Heart left ventricle (tissue), 16 donors: ENCODE results near the gene GPATCH1. TPM values are rescaled to one million over a fixed set of nuclear protein-coding genes. Genes with fewer than 3 reads are reported as not detected.

Experiments
- ATAC-seq, 4 donors: fragments of 200-7000 bp; cut with Tn5 transposase; one replicate each; pipeline ENCODE4 v1.9.1; 2020 to 2022; ENCODE audit warnings: moderate library complexity in 4 of 4, mild to moderate bottlenecking in 3 of 4, moderate number of reproducible peaks in 1 of 4
- DNase-seq, 5 donors: peaks; one replicate each; pipeline ENCODE4 v3.0.0-alpha.2; 2020
- H3K27ac ChIP-seq, 12 donors: fragments of 200-600 bp; sonication (generic) in 4 of 12; one replicate each; pipeline versions ENCODE4 v1.5.0 to v1.8.0; 2016 to 2022; ENCODE audit warnings: mild to moderate bottlenecking in 2 of 12
- H3K27me3 ChIP-seq, 9 donors: fragments of 200-600 bp; sonication (generic) in 2 of 9; one replicate each; pipeline versions ENCODE4 v1.5.1 to v1.8.0; 2016 to 2022; ENCODE audit warnings: mild to moderate bottlenecking in 3 of 9
- H3K36me3 ChIP-seq, 9 donors: fragments of 200-600 bp; sonication (generic) in 2 of 9; one replicate each; pipeline versions ENCODE4 v1.5.0 to v1.8.0; 2018 to 2022; ENCODE audit warnings: mild to moderate bottlenecking in 2 of 9
- H3K4me1 ChIP-seq, 12 donors: fragments of 200-600 bp; sonication (generic) in 4 of 12; one replicate each; pipeline versions ENCODE4 v1.5.0 to v1.8.0; 2016 to 2022; ENCODE audit warnings: mild to moderate bottlenecking in 3 of 12
- H3K4me3 ChIP-seq, 12 donors: fragments of 200-600 bp; sonication (generic) in 4 of 12; one replicate each; pipeline versions ENCODE4 v1.5.0 to v1.8.0; 2017 to 2022; ENCODE audit warnings: mild to moderate bottlenecking in 9 of 12, moderate library complexity in 4 of 12
- H3K9me3 ChIP-seq, 12 donors: fragments of 200-600 bp; sonication (generic) in 4 of 12; one replicate each; pipeline versions ENCODE4 v1.5.0 to v1.8.0; 2016 to 2022; ENCODE audit warnings: mild to moderate bottlenecking in 1 of 12
- POLR2A ChIP-seq, 2 donors: fragments of 450-650 bp; IDR thresholded peaks; one replicate each; pipeline ENCODE4 v1.6.1; 2017; ENCODE audit warnings: antibody characterized with exemption in 2 of 2, mild to moderate bottlenecking in 2 of 2, moderate library complexity in 2 of 2
- WGBS, 4 donors: extraction: QIAGEN DNeasy Blood & Tissue Kit in 2 of 4; methylation state at CpG; one replicate each; pipeline versions ENCODE4 v1.1.5 to v1.1.7; 2013 to 2018; 5-methylcytosine and 5-hydroxymethylcytosine counted together
- intact Hi-C, 10 donors: fragments of 100-400 bp; cut with DNase I; formaldehyde crosslinking; loops; one replicate each; pipeline versions ENCODE4 v1.11.1 to v1.14.2; 2022
- polyA plus RNA-seq, 2 donors: library from polyadenylated mRNA; stranded (reverse); fragments of 200-250 nt; gene quantifications; one replicate each; pipeline ENCODE4 v1.2.3, GENCODE V29; 2013
- total RNA-seq, 9 donors: library from RNA; depleted of rRNA in 2 of 9; stranded (reverse); fragments of >200 nt in 2 of 9; fragmentation: NEBNext Ultra II Directional in 3 of 9; extraction: Animal tissue kit (Norgen Biotek cat#: 25700) in 3 of 9; gene quantifications; one replicate each; pipeline versions ENCODE4 v1.1.0 to v1.2.4, GENCODE V29; 2016 to 2023
- TF ChIP-seq, protein P1 (sequence below), 12 donors: fragments of 200-600 bp; sonication (generic) in 4 of 12; IDR thresholded peaks; one replicate each; pipeline versions ENCODE4 v1.5.0 to v1.8.0; 2018 to 2022; ENCODE audit warnings: antibody characterized with exemption in 12 of 12, mild to moderate bottlenecking in 5 of 12
- donor health status: ischemic (EF 13 %, LVEDD 7.1; RV severe dilation, severe dysfunction).
- donor health status: healthy with polysubstance abuse.
- donor health status: DM: no; HTN: yes; CAD: no.
- donor health status: DM: no; HTN: no; CAD: no.
- donor health status: ischemic (EF 25% LVEDD 6.9; RV normal size, moderate dysfunction).
- donor health status: ischemic (EF 25% LVEDD 5.7; RV mildly dilated, moderate dysfunction).
- donor health status: healthy.
- donor health status: DM: yes; HTN: yes; CAD: no.
- donor health status: ischemic (EF 35%, LVEDD 5.7; RV mildly dilated, moderate dysfunction).
- donor health status: nonischemic (EF 11% LVEDD 7.7; RV severe dilation, severe dysfunction).
- donor health status: DM: yes; HTN: yes; CAD: no.
- donor health status: PGD.
- donor health status: ischemic (EF 29% LVEDD 5.4; RV normal size, mild dysfunction).
- donor health status: nonischemic (EF 23%, LVEDD 6.1; RV moderate dilation, normal function).

The GPATCH1 gene
- total and polyA plus RNA-seq, 11 donors = 3.3 to 6.7 (median 5.3) TPM

DNA sequence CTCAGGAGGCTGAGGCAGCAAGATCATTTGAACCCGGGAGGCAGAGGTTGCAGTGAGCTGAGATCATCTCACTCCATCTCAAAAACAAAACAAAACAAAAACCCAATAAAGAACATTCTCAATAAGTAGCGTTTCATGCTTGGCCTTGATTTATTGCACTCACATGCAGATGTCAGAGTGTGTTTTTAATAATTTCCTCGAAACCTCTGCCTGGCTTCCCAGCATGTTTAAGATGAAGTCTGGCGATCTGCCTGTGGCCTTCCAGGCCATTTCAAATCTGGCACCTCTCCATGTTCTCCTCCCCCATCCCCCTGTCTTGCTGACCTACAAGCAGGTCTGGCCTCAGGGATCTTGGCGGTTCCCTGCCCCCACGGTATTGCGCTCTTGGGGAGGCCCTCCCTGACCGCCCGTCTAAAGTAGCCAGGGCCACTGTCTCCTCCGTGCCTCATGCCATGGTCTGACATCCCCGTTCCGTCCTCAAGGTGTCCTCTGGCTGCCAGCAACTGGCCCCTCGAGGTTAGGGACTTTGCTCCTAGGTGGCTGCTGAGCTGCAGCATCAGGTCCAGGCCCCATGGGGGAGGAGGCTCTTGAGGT, 52.6 kb downstream of the GPATCH1 start:
- intact Hi-C loops = no loop called here
- H3K4me3 ChIP-seq = no peak overlapping the region
- DNase-seq (no peak), ATAC-seq (no peak)
- H3K27ac ChIP-seq = no peak overlapping the region
- H3K4me1 ChIP-seq = peaks cover 0 to 5% (median 0%) of the 10 kb centered on the region in 12 donors
- WGBS, 4 donors = 48 to 51% (median 49%) methylated on average over 13 of the region's 13 CpGs
- no peak for TF ChIP-seq POLR2A (IDR thresholded peaks at IDR 0.05)
- TF ChIP-seq, protein P1, sequence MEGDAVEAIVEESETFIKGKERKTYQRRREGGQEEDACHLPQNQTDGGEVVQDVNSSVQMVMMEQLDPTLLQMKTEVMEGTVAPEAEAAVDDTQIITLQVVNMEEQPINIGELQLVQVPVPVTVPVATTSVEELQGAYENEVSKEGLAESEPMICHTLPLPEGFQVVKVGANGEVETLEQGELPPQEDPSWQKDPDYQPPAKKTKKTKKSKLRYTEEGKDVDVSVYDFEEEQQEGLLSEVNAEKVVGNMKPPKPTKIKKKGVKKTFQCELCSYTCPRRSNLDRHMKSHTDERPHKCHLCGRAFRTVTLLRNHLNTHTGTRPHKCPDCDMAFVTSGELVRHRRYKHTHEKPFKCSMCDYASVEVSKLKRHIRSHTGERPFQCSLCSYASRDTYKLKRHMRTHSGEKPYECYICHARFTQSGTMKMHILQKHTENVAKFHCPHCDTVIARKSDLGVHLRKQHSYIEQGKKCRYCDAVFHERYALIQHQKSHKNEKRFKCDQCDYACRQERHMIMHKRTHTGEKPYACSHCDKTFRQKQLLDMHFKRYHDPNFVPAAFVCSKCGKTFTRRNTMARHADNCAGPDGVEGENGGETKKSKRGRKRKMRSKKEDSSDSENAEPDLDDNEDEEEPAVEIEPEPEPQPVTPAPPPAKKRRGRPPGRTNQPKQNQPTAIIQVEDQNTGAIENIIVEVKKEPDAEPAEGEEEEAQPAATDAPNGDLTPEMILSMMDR (IDR thresholded peaks at IDR 0.05) = no peak
- peaks cover 3 to 31% (median 11%) of the 10 kb centered on the region in 9 donors for H3K27me3 ChIP-seq
- peaks cover 0 to 33% (median 24%) of the 10 kb centered on the region in 9 donors for H3K36me3 ChIP-seq
- H3K9me3 ChIP-seq = no peaks in the 10 kb centered on the region

GRCh38 chr19:33134571-33135041, 53.6 kb downstream of the GPATCH1 start:
- peaks cover 3 to 34% (median 11%) of the 10 kb centered on the region in 9 donors for H3K27me3 ChIP-seq
- no peak for ATAC-seq
- intact Hi-C loops = no loop called here

DNA sequence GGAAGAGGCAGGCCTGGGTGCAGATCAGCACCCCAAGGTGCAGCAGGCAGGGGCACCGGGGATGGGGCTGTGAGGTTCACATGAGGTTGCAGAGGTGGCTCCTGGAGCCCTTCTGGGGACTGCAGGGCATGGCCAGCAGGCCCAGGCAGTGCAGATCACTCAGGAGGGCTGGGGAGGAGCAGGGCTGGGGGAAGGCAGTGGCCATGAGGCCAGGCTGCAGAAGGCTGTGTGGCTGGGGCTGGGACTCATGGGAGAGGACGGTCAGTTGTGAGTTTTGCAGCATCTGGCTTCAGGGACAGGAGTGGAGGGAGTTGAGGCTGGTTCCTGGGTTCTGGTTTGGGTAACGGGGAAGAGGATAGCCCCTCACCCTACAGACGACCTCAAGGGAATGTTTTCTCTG, 58.2 kb downstream of the GPATCH1 start:
- intact Hi-C loops = no loop called here
- Histone ChIP-seq H3K27ac (no peak overlapping the region), H3K36me3 (no peaks in the 10 kb centered on the region), H3K27me3 (peaks cover 3 to 39% (median 11%) of the 10 kb centered on the region in 9 donors), H3K9me3 (no peaks in the 10 kb centered on the region), H3K4me3 (no peak overlapping the region), H3K4me1 (peaks cover 0 to 9% (median 0%) of the 10 kb centered on the region in 12 donors)
- DNase-seq (no peak), ATAC-seq (no peak)
- 59 to 66% (median 63%) methylated on average over 4 of the region's 4 CpGs for WGBS, 4 donors
- TF ChIP-seq, protein P1 (IDR thresholded peaks at IDR 0.05) = no peak
- no peak for TF ChIP-seq POLR2A (IDR thresholded peaks at IDR 0.05)

More at GRCh38 chr19:33134571-33135041, 53.6 kb downstream of the GPATCH1 start:
- no peak overlapping the region for H3K27ac ChIP-seq
- TF ChIP-seq, protein P1 (IDR thresholded peaks at IDR 0.05) = no peak
- TF ChIP-seq POLR2A (IDR thresholded peaks at IDR 0.05) = no peak
- DNase-seq = no peak
- H3K9me3 ChIP-seq = no peaks in the 10 kb centered on the region
- H3K4me3 ChIP-seq = no peak overlapping the region
- peaks cover 0 to 5% (median 0%) of the 10 kb centered on the region in 12 donors for H3K4me1 ChIP-seq
- 12 to 17% (median 15%) methylated on average over 20 to 38 of the region's 38 CpGs for WGBS, 4 donors
- peaks cover 0 to 22% (median 13%) of the 10 kb centered on the region in 9 donors for H3K36me3 ChIP-seq

GRCh38 chr19:33143897-33144405, 63.0 kb downstream of the GPATCH1 start:
- H3K27me3 ChIP-seq = peaks cover 0 to 7% (median 0%) of the 10 kb centered on the region in 9 donors
- no peak overlapping the region for H3K4me3 ChIP-seq
- H3K4me1 ChIP-seq = peaks cover 0 to 5% (median 0%) of the 10 kb centered on the region in 12 donors
- H3K9me3 ChIP-seq = no peaks in the 10 kb centered on the region
- WGBS, 4 donors = 27 to 32% (median 31%) methylated on average over 10 to 23 of the region's 23 CpGs
- intact Hi-C loops = loop anchor here (1.0 to 10.0 kb wide), 6 partner anchors 38 to 263 kb away; no protein-coding TSS in a partner anchor
- TF ChIP-seq, protein P1 (IDR thresholded peaks at IDR 0.05) = peak; percentile 80 to 94 (median 90)
- TF ChIP-seq POLR2A (IDR thresholded peaks at IDR 0.05) = no peak
- peak; percentile 88 to 97 (median 95) for ATAC-seq
- peak; percentile 43 to 79 (median 68) for DNase-seq
- no peak overlapping the region for H3K27ac ChIP-seq
- H3K36me3 ChIP-seq = no peaks in the 10 kb centered on the region
